IPS DF 6.9 (cell line): ENCODE measurements around the gene LYPD6B.

ENCODE experiments used
- DNase-seq: peaks from one replicate; pipeline ENCODE4 v3.0.0-alpha.2; 2013; ENCODE audit warnings: low read depth, low spot score
- H3K27ac ChIP-seq: one replicate; pipeline ENCODE4 v1.5.1; 2013; ENCODE audit warnings: low read length, control low read depth
- H3K27me3 ChIP-seq: 2 replicates; pipeline ENCODE4 v1.6.1; 2013; ENCODE audit warnings: mild to moderate bottlenecking, low read length; ENCODE audit not compliant: control insufficient read depth, insufficient read depth
- H3K36me3 ChIP-seq: 2 replicates; pipeline ENCODE4 v1.6.1; 2013; ENCODE audit warnings: low read length; ENCODE audit not compliant: control insufficient read depth, insufficient read depth
- H3K4me1 ChIP-seq: 2 replicates; pipeline ENCODE4 v1.6.1; 2013; ENCODE audit warnings: low read length; ENCODE audit not compliant: control insufficient read depth, insufficient read depth
- H3K4me3 ChIP-seq: 2 replicates; pipeline ENCODE4 v1.5.1; 2013; ENCODE audit warnings: mild to moderate bottlenecking, low read length
- H3K9me3 ChIP-seq: 2 replicates; pipeline ENCODE4 v1.6.1; 2013; ENCODE audit warnings: low read length, inconsistent platforms; ENCODE audit not compliant: control insufficient read depth, insufficient read depth
- WGBS: extraction: QIAGEN DNeasy Blood & Tissue Kit; methylation state at CpG from one replicate; pipeline ENCODE4 v1.1.7; 2013; ENCODE audit warnings: mixed read lengths, missing lambda C conversion rate; ENCODE audit not compliant: insufficient read length, insufficient coverage; 5-methylcytosine and 5-hydroxymethylcytosine counted together

Gene LYPD6B

DNA sequence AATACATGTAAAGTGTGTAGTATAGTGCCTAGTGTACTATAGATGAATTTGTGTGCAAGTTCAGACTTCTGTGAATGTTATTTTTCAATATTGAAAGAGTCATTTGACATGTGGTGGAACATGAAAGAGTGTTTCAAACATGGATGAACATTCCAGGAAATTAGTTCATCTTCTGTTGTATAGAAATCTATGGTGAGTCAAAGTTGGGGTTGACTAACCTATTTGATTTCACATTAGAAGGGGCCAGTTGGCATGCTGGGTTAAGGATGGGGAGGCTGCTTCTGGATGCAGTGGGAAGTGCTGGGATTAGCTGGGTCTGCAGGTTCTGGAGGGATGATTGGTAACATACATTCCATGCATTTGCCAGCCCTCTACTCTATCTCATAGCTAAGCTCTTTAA lies 50.6 kb downstream of the LYPD6B start:
- no peak for DNase-seq

DNA sequence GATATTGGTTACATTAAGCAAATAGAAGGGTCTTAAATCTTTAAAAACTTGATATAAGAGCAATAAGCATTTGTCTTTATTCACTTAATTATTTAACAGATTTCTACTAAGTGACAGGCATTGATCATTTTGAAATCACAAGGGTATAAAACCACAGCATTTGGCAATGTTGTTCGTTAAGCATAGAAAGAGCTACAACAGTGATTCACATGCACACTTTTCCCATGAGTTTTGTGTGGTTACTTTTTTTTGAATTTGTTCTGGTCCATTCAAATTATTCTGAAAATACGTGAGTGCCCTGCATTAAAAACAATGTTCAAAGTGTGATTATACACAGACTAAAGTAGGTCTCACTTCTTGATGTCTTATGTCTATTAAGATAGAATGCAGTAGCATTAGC lies 52.2 kb downstream of the LYPD6B start:
- Histone ChIP-seq H3K36me3 (no peaks in the 10 kb centered on the region), H3K27ac (no peak overlapping the region), H3K9me3 (no peaks in the 10 kb centered on the region), H3K4me1 (no peaks in the 10 kb centered on the region), H3K27me3 (no peaks in the 10 kb centered on the region; the same call in 1 of the 2 replicates), H3K4me3 (no peak overlapping the region)
- no peak for DNase-seq
- no CpG with 5 or more reads among the region's 2 CpGs for WGBS

More for the DNA sequence above, 50.6 kb downstream of the LYPD6B start:
- Histone ChIP-seq H3K9me3 (no peaks in the 10 kb centered on the region), H3K27ac (no peak overlapping the region), H3K27me3 (no peaks in the 10 kb centered on the region), H3K36me3 (no peaks in the 10 kb centered on the region), H3K4me3 (no peak overlapping the region), H3K4me1 (no peaks in the 10 kb centered on the region)

DNA sequence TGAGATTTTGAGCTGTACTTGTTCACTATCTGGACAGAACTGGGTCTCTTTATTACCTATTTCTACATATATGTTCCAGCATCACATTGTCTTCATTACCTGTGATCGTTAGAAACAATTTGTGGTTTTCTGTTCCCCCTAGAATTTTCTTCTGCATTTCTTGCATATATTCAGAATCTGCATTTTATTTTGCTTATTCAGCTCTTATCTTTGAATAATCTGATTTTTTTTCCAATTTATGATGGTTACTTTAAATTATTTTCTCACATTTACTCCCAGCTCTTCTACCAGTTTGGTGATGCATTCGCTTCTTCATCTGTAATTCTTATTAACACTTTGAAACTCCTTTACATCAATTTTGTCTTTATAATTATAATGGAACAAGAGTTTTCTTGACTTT lies 55.1 kb downstream of the LYPD6B start:
- Histone ChIP-seq H3K27me3 (no peaks in the 10 kb centered on the region; the same call in 1 of the 2 replicates), H3K4me3 (no peak overlapping the region), H3K9me3 (no peaks in the 10 kb centered on the region), H3K36me3 (no peaks in the 10 kb centered on the region), H3K4me1 (no peaks in the 10 kb centered on the region), H3K27ac (no peak overlapping the region)
- DNase-seq, result no peak
- WGBS, result no CpG with 5 or more reads among the region's 2 CpGs

DNA sequence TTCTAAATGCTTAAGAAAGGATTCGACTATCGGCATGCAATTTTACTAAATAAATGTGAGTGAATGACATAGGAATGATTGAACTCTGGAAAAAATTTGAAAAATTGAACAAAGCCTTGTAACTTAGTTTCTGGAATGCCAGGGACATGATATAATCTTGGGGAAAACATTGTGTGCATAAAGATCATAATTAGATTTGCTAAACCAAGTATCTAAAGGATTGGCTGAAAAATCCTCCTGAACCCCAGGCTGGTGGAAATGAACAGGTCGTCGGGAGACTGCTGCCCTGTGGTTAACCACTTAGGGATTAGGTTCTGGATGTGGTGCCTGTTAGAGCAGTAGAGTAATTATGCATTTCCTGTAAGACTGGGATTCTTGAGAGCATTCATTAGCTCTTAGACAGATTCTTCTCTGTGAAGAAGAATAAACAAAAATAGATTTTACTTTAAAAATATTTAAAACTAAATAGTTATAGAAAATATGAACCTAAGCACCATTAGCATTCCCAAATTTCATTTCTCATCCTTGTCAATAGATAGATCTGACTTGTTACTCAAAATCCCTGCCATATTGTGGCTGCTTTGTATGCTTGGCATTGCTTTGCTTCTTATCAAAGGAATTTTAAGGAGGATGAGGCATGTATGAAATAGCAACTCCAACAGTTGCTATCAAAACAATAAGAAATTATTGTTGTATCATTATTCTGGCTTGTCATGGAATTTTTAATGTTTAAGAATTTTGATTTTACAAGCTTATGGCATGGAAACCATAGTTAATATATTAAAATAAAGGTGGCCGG lies 55.9 kb downstream of the LYPD6B start:
- DNase-seq, result no peak
- Histone ChIP-seq H3K36me3 (no peaks in the 10 kb centered on the region), H3K9me3 (no peaks in the 10 kb centered on the region), H3K4me3 (no peak overlapping the region), H3K27ac (no peak overlapping the region), H3K27me3 (no peaks in the 10 kb centered on the region; the same call in 1 of the 2 replicates), H3K4me1 (no peaks in the 10 kb centered on the region)
- no CpG with 5 or more reads among the region's 5 CpGs for WGBS

DNA sequence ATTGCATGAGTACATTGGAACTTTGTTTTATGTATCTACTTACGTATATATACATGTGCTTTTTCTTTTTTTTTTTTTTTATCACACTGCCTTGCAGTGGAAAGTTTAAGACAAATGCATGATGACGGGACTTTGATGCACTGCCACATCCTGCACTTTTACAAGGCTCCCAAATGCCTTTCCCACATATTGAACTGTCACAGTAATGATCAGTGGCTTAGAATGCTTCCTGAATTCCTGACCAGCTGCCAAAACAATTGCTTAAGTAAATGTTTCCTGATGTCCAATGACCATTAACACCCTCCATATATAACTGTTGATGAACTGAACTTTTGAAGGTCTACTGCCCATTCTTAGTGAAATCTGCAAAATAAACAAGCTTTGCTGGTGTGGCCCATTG lies 60.2 kb downstream of the LYPD6B start:
- WGBS, result no CpG with 5 or more reads among the region's 2 CpGs
- Histone ChIP-seq H3K27me3 (no peaks in the 10 kb centered on the region; the same call in 1 of the 2 replicates), H3K36me3 (no peaks in the 10 kb centered on the region), H3K9me3 (no peaks in the 10 kb centered on the region), H3K4me1 (no peaks in the 10 kb centered on the region), H3K27ac (no peak overlapping the region), H3K4me3 (no peak overlapping the region)
- no peak for DNase-seq

DNA sequence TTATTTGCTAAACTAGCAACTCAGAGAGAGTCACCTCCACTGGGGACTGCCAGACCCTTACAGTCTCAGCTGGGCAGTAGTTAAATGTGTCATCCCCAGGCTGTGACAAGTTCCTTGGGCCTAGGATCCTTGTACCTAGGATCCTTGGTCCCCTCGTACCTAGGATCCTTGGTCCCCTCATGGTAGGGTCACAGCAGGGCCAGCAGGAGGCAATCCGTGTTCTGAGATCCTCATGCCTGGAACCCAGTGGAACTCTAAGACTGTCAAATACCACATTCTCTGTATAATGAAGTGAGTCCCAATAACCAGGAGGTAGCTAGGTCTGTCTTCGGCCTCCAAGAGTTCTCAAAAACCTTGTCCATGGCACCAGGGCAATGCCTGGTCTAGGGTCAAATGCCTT lies 60.8 kb downstream of the LYPD6B start:
- DNase-seq, result no peak
- Histone ChIP-seq H3K4me3 (no peak overlapping the region), H3K36me3 (no peaks in the 10 kb centered on the region), H3K27me3 (no peaks in the 10 kb centered on the region; the same call in 1 of the 2 replicates), H3K9me3 (no peaks in the 10 kb centered on the region), H3K27ac (no peak overlapping the region), H3K4me1 (no peaks in the 10 kb centered on the region)
- WGBS, result no CpG with 5 or more reads among the region's 3 CpGs

DNA sequence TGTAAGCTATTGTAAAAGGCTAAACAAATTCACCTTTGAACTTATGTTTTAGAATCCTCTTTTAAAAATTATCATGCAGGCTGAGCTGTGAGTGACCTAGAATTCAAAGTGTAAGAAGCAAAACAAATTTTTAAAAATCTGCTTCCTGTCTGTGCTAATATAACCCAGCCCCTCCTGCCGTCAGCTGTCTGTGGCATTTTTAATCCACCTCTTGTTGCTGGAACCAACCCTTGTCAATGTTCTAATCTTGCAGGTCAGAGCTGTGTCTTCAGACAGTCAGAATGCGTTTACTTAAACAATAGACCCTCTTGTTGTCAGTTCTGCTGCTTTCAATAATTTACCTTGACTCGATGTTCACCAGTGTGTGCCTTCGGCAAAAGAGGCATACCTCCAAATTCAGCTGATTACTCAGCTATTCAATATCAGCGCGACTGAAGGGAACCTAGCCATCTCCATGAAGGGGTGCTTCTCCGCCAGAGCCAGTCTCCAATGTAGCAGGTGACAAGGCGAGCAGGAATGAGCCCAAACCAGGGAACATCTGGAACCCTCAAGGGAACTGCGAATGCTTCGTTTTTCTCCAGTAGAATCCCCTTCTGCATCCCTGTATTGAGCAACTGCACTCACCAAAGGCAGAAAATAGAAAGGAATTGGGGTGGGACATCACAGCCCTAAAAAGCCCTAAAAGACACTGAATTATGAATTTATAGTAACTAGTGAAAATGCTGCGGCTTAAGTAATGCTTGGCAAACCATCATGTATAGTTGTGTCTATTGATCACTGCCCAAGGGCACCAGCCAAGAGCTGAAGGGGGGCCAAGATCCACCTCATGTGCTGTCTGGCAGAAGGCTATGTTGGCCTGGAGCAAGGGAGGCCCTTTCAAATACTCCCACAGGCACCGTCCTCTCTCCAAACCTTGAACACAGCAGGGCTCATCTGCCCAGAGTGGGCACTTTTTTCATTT lies 62.5 kb downstream of the LYPD6B start:
- H3K4me3 ChIP-seq, result no peak overlapping the region
- H3K36me3 ChIP-seq, result no peaks in the 10 kb centered on the region
- H3K27me3 ChIP-seq, result no peaks in the 10 kb centered on the region
- H3K27ac ChIP-seq, result no peak overlapping the region
- no peaks in the 10 kb centered on the region for H3K4me1 ChIP-seq
- WGBS, result no CpG with 5 or more reads among the region's 12 CpGs
- H3K9me3 ChIP-seq, result no peaks in the 10 kb centered on the region
- no peak for DNase-seq

DNA sequence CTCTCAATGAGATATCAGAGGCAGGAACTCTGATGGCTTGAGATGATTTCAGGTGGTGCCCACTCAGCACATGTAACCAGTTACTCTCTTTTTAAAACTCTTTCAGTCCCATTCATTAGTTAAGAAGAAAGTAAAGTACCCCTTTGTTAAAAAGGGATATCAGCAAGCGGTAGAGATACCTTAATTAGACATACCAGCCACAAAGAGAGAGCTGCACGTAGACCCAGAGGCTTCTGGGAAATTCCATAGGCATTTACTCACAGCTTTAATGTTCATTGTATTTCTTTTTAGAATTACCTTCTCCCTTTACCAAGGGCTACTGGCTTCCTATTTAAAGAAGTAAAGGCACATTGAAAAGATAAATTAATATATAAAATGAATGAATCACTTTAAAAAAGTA lies 63.3 kb downstream of the LYPD6B start:
- no CpG with 5 or more reads among the region's 2 CpGs for WGBS
- Histone ChIP-seq H3K36me3 (no peaks in the 10 kb centered on the region), H3K4me1 (no peaks in the 10 kb centered on the region)

DNA sequence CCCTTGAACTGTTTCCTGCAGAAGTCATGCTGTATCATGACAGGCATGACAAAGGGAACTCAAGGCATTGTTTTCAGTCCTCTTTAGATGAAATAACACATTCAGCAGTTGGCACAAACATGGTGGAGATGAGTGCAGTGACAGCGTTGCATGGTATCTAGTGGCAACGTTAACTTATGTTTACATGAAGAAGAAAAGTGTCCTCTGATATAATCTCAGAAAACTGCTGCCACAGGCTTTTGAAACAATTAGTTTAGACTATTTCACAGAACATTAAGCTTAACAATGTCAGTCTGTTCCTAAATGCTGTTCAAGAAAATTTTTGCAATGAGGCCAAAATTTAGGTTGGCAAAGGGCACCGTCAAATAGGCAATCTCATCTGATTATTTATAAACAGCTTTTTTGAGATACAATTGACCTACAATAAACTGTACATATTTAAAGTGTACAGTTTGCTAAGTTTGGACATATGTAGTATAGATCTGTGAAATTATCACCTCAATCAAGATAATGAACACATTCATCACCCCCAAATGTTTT lies 64.7 kb downstream of the LYPD6B start:
- Histone ChIP-seq H3K27me3 (no peaks in the 10 kb centered on the region), H3K9me3 (no peaks in the 10 kb centered on the region), H3K4me1 (no peaks in the 10 kb centered on the region), H3K4me3 (no peak overlapping the region; the same call in 1 of the 2 replicates), H3K27ac (no peak overlapping the region), H3K36me3 (no peaks in the 10 kb centered on the region)
- no CpG with 5 or more reads among the region's 3 CpGs for WGBS
- DNase-seq, result no peak

More for the DNA sequence above, 63.3 kb downstream of the LYPD6B start:
- no peaks in the 10 kb centered on the region for H3K27me3 ChIP-seq
- H3K27ac ChIP-seq, result no peak overlapping the region
- H3K9me3 ChIP-seq, result no peaks in the 10 kb centered on the region
- no peak for DNase-seq
- no peak overlapping the region for H3K4me3 ChIP-seq

DNA sequence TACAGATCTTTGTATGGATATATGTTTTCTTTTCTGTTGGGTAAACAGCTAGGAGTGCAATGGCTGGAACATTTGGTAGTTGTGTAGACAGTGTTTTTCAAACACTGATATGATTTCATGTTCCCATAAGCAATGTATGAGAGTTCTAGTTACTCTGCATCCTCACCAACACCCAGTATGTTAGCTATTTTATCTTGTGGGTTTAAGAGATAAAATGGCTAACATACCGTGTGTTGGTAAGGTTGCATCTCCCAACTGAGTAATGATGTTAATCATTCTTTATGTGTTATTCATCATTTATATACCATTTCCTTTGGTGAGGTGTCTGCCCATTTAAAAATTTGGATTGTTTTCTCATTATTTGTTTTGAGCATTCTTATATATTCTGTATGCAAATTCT lies 65.7 kb downstream of the LYPD6B start:
- no CpG with 5 or more reads among the region's 1 CpG for WGBS
- no peak overlapping the region for H3K27ac ChIP-seq
- no peaks in the 10 kb centered on the region for H3K4me1 ChIP-seq
- no peaks in the 10 kb centered on the region for H3K27me3 ChIP-seq
- H3K4me3 ChIP-seq, result no peak overlapping the region
- DNase-seq, result no peak
- H3K36me3 ChIP-seq, result no peaks in the 10 kb centered on the region
- H3K9me3 ChIP-seq, result no peaks in the 10 kb centered on the region
